Adipose tissue (tissue), 3 donors: Measurements from ENCODE around the gene ADD1. TPM values are rescaled to one million over a fixed set of nuclear protein-coding genes. Genes with fewer than 3 reads are reported as not detected.
"Not testable (repeated sequence)": the region's sequence is repeated elsewhere in the genome, so short reads cannot be mapped to it uniquely, and the experiment has no call there.

Experiments
- H3K27ac ChIP-seq: one replicate; pipeline ENCODE4 v1.5.1; 2013; ENCODE audit warnings: low read depth, low read length
- WGBS, 3 donors: extraction: QIAGEN DNeasy Blood & Tissue Kit; methylation state at CpG; one replicate each; pipeline ENCODE4 v1.1.7; 2013; 5-methylcytosine and 5-hydroxymethylcytosine counted together
- polyA plus RNA-seq, 3 donors: library from polyadenylated mRNA; stranded (reverse); fragments of 200-250 nt; gene quantifications; one replicate each; pipeline ENCODE4 v1.2.3, GENCODE V29; 2013
- donor health status: healthy with polysubstance abuse.
- donor health status: Bipolar disorder and iron deficiency.
- donor health status: healthy.

ADD1 gene
- polyA plus RNA-seq, 3 donors, result 66.5 to 270 (median 154) TPM

GRCh38 chr4:2891294-2891693 is 47.6 kb downstream of the ADD1 start:
- no peak overlapping the region for H3K27ac ChIP-seq
- WGBS, 3 donors, result 70 to 80% (median 76%) methylated on average over 5 of the region's 5 CpGs

GRCh38 chr4:2893772-2894171 is 50.1 kb downstream of the ADD1 start:
- no peak overlapping the region for H3K27ac ChIP-seq
- WGBS, 3 donors, result 32 to 46% (median 42%) methylated on average over 5 of the region's 5 CpGs

GRCh38 chr4:2898001-2898400 is 54.4 kb downstream of the ADD1 start:
- 50 to 72% (median 60%) methylated on average over 3 of the region's 3 CpGs for WGBS, 3 donors

GRCh38 chr4:2900741-2901140 is 57.1 kb downstream of the ADD1 start:
- H3K27ac ChIP-seq, result no peak overlapping the region
- WGBS, 3 donors, result 92 to 96% (median 94%) methylated on average over 6 of the region's 6 CpGs

More at GRCh38 chr4:2898001-2898400, 54.4 kb downstream of the ADD1 start:
- H3K27ac ChIP-seq, result no peak overlapping the region

- H3K27ac ChIP-seq, result no peak overlapping the region
- WGBS, 3 donors, result 76 to 95% (median 90%) methylated on average over 3 of the region's 3 CpGs
These were observed 57.5 kb downstream of the ADD1 start for GRCh38 chr4:2901186-2901585.

- no peak overlapping the region for H3K27ac ChIP-seq
- WGBS, 3 donors, result 30 to 93% (median 87%) methylated on average over 2 of the region's 2 CpGs
These were observed 58.5 kb downstream of the ADD1 start for GRCh38 chr4:2902126-2902525.

- 92 to 93% (median 92%) methylated on average over 13 of the region's 13 CpGs for WGBS, 3 donors
- H3K27ac ChIP-seq, result no peak overlapping the region
These were observed 61.9 kb downstream of the ADD1 start for GRCh38 chr4:2905544-2905943.

- WGBS, 3 donors, result 74 to 83% (median 75%) methylated on average over 8 of the region's 8 CpGs
- no peak overlapping the region for H3K27ac ChIP-seq
These were observed 62.6 kb downstream of the ADD1 start for GRCh38 chr4:2906218-2906617.

- H3K27ac ChIP-seq, result no peak overlapping the region
- 79 to 85% (median 83%) methylated on average over 4 of the region's 4 CpGs for WGBS, 3 donors
These were observed 63.6 kb downstream of the ADD1 start for GRCh38 chr4:2907226-2907625.

- H3K27ac ChIP-seq, result no peak overlapping the region
- 33 to 96% (median 87%) methylated on average over 11 of the region's 11 CpGs for WGBS, 3 donors
These were observed 64.2 kb downstream of the ADD1 start for GRCh38 chr4:2907706-2908293.

- H3K27ac ChIP-seq, result no peak overlapping the region
- 83 to 97% (median 85%) methylated on average over 7 of the region's 7 CpGs for WGBS, 3 donors
These were observed 65.0 kb downstream of the ADD1 start for GRCh38 chr4:2908686-2909085.

GRCh38 chr4:2909583-2909982 is 65.9 kb downstream of the ADD1 start:
- WGBS, 3 donors, result 78 to 84% (median 82%) methylated on average over 8 of the region's 8 CpGs
- no peak overlapping the region for H3K27ac ChIP-seq

- no peak overlapping the region for H3K27ac ChIP-seq
- 83 to 87% (median 83%) methylated on average over 7 of the region's 7 CpGs for WGBS, 3 donors
These were observed 66.8 kb downstream of the ADD1 start for GRCh38 chr4:2910409-2910808.

- WGBS, 3 donors, result 80 to 88% (median 85%) methylated on average over 3 of the region's 3 CpGs
- H3K27ac ChIP-seq, result no peak overlapping the region
These were observed 68.2 kb downstream of the ADD1 start for GRCh38 chr4:2911868-2912267.

GRCh38 chr4:2913168-2913567 is 69.5 kb downstream of the ADD1 start:
- 89 to 92% (median 91%) methylated on average over 6 of the region's 6 CpGs for WGBS, 3 donors
- H3K27ac ChIP-seq, result no peak overlapping the region

GRCh38 chr4:2914256-2915126 is 70.8 kb downstream of the ADD1 start:
- 61 to 77% (median 70%) methylated on average over 16 of the region's 16 CpGs for WGBS, 3 donors
- no peak overlapping the region for H3K27ac ChIP-seq

- 83 to 92% (median 85%) methylated on average over 9 of the region's 9 CpGs for WGBS, 3 donors
- H3K27ac ChIP-seq, result no peak overlapping the region
These were observed 72.1 kb downstream of the ADD1 start for GRCh38 chr4:2915789-2916188.

GRCh38 chr4:2916696-2917095 is 73.1 kb downstream of the ADD1 start:
- WGBS, 3 donors, result 100% methylated on average over 2 of the region's 2 CpGs
- H3K27ac ChIP-seq, result not testable (repeated sequence)

- H3K27ac ChIP-seq, result not testable (repeated sequence)
- WGBS, 3 donors, result 87 to 97% (median 94%) methylated on average over 2 of the region's 2 CpGs
These were observed 74.7 kb downstream of the ADD1 start for GRCh38 chr4:2918300-2918699.

- not testable (repeated sequence) for H3K27ac ChIP-seq
- 93 to 95% (median 95%) methylated on average over 8 of the region's 8 CpGs for WGBS, 3 donors
These were observed 75.1 kb downstream of the ADD1 start for GRCh38 chr4:2918714-2919113.
